Ascending aorta (tissue), 2 donors: ENCODE data around the gene CNOT2. TPM values are rescaled to one million over a fixed set of nuclear protein-coding genes. Genes with fewer than 3 reads are reported as not detected.

ENCODE experiments used
- DNase-seq, 2 donors: peaks; one replicate each; pipeline ENCODE4 v3.0.0-alpha.2; 2019; ENCODE audit warnings: low spot score in 2 of 2
- H3K27ac ChIP-seq, 2 donors: fragments of 200-600 bp; sonication (generic); one replicate each; pipeline ENCODE4 v1.5.1; 2016 to 2017; ENCODE audit warnings: mild to moderate bottlenecking in 1 of 2
- H3K27me3 ChIP-seq: fragments of 200-600 bp; sonication (generic); one replicate; pipeline ENCODE4 v1.5.1; 2017
- H3K36me3 ChIP-seq, 2 donors: fragments of 200-600 bp; sonication (generic); one replicate each; pipeline ENCODE4 v1.5.1; 2016
- H3K4me1 ChIP-seq, 2 donors: fragments of 200-600 bp; sonication (generic); one replicate each; pipeline ENCODE4 v1.5.1; 2016 to 2017; ENCODE audit warnings: mild to moderate bottlenecking in 1 of 2
- H3K4me3 ChIP-seq, 2 donors: fragments of 200-600 bp; sonication (generic); one replicate each; pipeline ENCODE4 v1.5.1; 2016 to 2017; ENCODE audit warnings: mild to moderate bottlenecking in 1 of 2
- H3K9me3 ChIP-seq, 2 donors: fragments of 200-600 bp; sonication (generic); one replicate each; pipeline ENCODE4 v1.5.1; 2016
- intact Hi-C: fragments of 100-400 bp; cut with DNase I; formaldehyde crosslinking; loops from one replicate; pipeline ENCODE4 v1.15.1; 2023
- total RNA-seq: library from RNA; depleted of rRNA; stranded (reverse); fragments of >200 nt; gene quantifications from one replicate; pipeline ENCODE4 v1.1.0, GENCODE V29; 2016
- TF ChIP-seq, protein P1 (sequence below), 3 experiments: fragments of 200-600 bp in 2 of 3; fragments of 450-650 bp in 1 of 3; sonication (generic) in 2 of 3; IDR thresholded peaks; one replicate each; pipeline ENCODE4 v1.5.1; 2016 to 2019; ENCODE audit warnings: antibody characterized with exemption in 3 of 3, mild to moderate bottlenecking in 1 of 3, moderate library complexity in 1 of 3

The CNOT2 gene
- total RNA-seq, 1 donor from 2014 or later: 71.7 TPM

DNA sequence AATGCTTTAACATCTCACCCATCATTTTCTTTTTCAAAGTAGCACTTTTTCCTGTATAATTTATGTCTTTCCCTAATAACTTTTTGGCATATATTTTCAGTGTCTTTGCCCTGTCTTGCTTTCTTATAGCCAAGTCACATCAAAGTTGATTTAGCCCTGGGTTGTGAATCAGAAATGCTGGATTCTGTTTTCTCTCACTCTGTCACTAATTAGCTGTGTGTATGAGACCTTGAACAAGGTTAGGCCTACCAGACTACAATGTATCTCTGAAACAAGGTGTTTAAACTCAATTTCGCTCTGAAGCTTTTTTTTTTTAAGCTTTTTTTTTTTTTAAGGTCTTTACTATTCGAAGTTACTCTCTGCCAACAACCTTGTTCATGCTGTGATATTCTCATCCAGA lies 25.7 kb downstream of the CNOT2 start:
- Histone ChIP-seq H3K4me3 (no peak overlapping the region), H3K36me3 (no peaks in the 10 kb centered on the region), H3K9me3 (no peaks in the 10 kb centered on the region), H3K4me1 (peaks cover 0 to 2% of the 10 kb centered on the region in 2 donors), H3K27me3 (no peaks in the 10 kb centered on the region), H3K27ac (no peak overlapping the region)
- TF ChIP-seq, protein P1, sequence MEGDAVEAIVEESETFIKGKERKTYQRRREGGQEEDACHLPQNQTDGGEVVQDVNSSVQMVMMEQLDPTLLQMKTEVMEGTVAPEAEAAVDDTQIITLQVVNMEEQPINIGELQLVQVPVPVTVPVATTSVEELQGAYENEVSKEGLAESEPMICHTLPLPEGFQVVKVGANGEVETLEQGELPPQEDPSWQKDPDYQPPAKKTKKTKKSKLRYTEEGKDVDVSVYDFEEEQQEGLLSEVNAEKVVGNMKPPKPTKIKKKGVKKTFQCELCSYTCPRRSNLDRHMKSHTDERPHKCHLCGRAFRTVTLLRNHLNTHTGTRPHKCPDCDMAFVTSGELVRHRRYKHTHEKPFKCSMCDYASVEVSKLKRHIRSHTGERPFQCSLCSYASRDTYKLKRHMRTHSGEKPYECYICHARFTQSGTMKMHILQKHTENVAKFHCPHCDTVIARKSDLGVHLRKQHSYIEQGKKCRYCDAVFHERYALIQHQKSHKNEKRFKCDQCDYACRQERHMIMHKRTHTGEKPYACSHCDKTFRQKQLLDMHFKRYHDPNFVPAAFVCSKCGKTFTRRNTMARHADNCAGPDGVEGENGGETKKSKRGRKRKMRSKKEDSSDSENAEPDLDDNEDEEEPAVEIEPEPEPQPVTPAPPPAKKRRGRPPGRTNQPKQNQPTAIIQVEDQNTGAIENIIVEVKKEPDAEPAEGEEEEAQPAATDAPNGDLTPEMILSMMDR (IDR thresholded peaks at IDR 0.05): no peak
- no peak for DNase-seq
- intact Hi-C loops: no loop called here

DNA sequence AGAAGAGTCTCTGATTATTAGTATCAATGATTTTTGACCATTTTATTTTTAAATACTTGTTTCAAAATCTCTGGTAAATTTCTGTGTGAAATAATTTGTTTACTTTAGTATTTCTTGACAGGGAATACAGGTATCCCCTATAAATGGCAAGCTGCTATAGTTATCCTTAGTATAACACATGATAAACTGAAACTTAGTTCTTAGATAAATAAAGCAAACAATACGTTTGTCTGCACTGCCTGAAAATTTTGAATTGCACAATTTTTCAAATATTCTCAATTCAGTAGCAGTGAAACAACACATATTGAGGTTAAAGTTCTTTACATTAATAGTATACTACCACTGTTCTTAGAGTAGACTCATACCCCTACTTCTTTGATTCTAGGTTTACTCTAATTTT lies 26.9 kb downstream of the CNOT2 start:
- no peak for DNase-seq
- H3K9me3 ChIP-seq: no peaks in the 10 kb centered on the region
- H3K4me3 ChIP-seq: no peak overlapping the region
- H3K27me3 ChIP-seq: no peaks in the 10 kb centered on the region
- TF ChIP-seq, protein P1 (IDR thresholded peaks at IDR 0.05): no peak
- peaks cover 0 to 2% of the 10 kb centered on the region in 2 donors for H3K4me1 ChIP-seq
- H3K36me3 ChIP-seq: no peaks in the 10 kb centered on the region
- no peak overlapping the region for H3K27ac ChIP-seq
- intact Hi-C loops: no loop called here

GRCh38 chr12:70271025-70271424 lies 27.8 kb downstream of the CNOT2 start:
- H3K36me3 ChIP-seq: no peaks in the 10 kb centered on the region
- no peaks in the 10 kb centered on the region for H3K27me3 ChIP-seq
- H3K27ac ChIP-seq: no peak overlapping the region
- H3K4me1 ChIP-seq: peaks cover 0 to 2% of the 10 kb centered on the region in 2 donors
- TF ChIP-seq, protein P1 (IDR thresholded peaks at IDR 0.05): no peak
- no peak overlapping the region for H3K4me3 ChIP-seq
- no peaks in the 10 kb centered on the region for H3K9me3 ChIP-seq
- no peak for DNase-seq
- intact Hi-C loops: no loop called here

DNA sequence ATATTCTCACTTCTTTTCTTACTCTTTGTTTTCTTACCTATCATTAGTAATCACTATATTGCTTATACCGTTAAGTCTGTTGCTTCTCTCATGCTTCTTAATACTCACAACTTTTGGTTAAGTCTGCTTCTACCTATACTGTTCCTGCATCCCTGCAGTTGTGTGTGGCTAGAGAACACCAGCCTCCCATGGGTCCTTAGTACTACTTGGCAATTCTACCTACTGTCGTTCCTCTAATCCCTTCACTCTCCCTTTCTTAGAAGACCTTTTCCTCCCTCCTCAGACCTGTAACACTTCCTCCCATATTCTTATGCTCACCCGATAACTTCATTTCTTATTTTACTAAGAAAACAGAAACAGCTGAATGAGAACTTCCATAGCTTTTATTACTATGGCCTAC lies 29.3 kb downstream of the CNOT2 start:
- no peaks in the 10 kb centered on the region for H3K9me3 ChIP-seq
- no peak overlapping the region for H3K4me3 ChIP-seq
- intact Hi-C loops: no loop called here
- DNase-seq: no peak
- H3K4me1 ChIP-seq: peaks cover 0 to 2% of the 10 kb centered on the region in 2 donors
- H3K27ac ChIP-seq: no peak overlapping the region
- H3K36me3 ChIP-seq: no peaks in the 10 kb centered on the region
- TF ChIP-seq, protein P1 (IDR thresholded peaks at IDR 0.05): no peak
- no peaks in the 10 kb centered on the region for H3K27me3 ChIP-seq

DNA sequence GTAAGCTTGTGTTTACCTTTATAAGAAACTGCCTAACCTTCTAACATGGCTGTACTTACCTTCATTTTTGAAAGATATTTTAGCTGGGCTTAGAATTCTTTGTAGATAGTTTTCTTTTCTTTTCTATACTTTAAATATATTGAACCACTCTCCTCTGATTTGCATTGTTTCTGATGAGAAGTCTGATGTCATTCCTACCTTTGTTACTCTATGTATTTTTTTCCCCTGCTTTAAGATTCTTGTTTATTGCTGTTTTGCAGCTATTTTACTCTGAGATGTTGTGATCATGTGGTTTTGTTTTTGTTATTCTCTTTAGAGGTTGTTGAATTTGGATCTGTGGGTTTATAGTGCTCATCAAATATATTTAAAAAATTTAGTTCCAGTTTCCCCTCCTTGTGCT lies 31.8 kb downstream of the CNOT2 start:
- DNase-seq: no peak
- intact Hi-C loops: no loop called here
- Histone ChIP-seq H3K27me3 (no peaks in the 10 kb centered on the region), H3K4me1 (peaks cover 0 to 2% of the 10 kb centered on the region in 2 donors), H3K9me3 (no peaks in the 10 kb centered on the region), H3K4me3 (no peak overlapping the region), H3K27ac (no peak overlapping the region), H3K36me3 (no peaks in the 10 kb centered on the region)
- TF ChIP-seq, protein P1 (IDR thresholded peaks at IDR 0.05): no peak

DNA sequence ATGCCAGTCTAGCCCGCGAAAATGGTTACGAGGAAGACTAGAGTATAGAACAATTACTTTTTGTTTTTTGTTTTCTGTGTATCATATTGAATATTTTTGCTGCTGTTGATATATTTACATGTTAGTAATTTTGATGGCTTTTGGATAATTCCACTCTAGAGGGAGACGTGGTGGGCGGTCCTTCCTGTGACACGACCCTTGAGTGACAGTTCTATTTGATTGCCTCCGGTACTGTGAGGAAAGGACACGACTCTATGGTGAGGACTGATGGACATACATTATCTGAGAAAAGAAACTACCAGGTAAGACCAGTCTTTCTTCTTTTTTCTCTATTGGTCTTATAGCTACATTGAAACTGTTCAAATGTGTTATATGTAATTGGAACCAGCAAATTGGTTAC lies 34.7 kb downstream of the CNOT2 start:
- H3K9me3 ChIP-seq: no peaks in the 10 kb centered on the region
- DNase-seq: no peak
- H3K27ac ChIP-seq: no peak overlapping the region
- peaks cover 0 to 3% of the 10 kb centered on the region in 2 donors for H3K36me3 ChIP-seq
- intact Hi-C loops: no loop called here
- TF ChIP-seq, protein P1 (IDR thresholded peaks at IDR 0.05): no peak
- H3K4me3 ChIP-seq: no peak overlapping the region
- H3K4me1 ChIP-seq: no peaks in the 10 kb centered on the region
- no peaks in the 10 kb centered on the region for H3K27me3 ChIP-seq
